ENCODE measurements around the gene SFXN3.

SFXN3 gene

GRCh38 chr10:100998991-100999741 lies 31.9 kb upstream of the SFXN3 start:
- Histone ChIP-seq H3K4me3 (ENCODE audit: low read depth, low read length) (peak overlapping the region; percentile 81), H3K27ac (peak overlapping the region; percentile 95), H3K27me3 (replicated peaks) (no peaks in the 10 kb centered on the region), H3K36me3 (replicated peaks) (peaks cover 20% of the 10 kb centered on the region)
- TF ChIP-seq, protein P1, sequence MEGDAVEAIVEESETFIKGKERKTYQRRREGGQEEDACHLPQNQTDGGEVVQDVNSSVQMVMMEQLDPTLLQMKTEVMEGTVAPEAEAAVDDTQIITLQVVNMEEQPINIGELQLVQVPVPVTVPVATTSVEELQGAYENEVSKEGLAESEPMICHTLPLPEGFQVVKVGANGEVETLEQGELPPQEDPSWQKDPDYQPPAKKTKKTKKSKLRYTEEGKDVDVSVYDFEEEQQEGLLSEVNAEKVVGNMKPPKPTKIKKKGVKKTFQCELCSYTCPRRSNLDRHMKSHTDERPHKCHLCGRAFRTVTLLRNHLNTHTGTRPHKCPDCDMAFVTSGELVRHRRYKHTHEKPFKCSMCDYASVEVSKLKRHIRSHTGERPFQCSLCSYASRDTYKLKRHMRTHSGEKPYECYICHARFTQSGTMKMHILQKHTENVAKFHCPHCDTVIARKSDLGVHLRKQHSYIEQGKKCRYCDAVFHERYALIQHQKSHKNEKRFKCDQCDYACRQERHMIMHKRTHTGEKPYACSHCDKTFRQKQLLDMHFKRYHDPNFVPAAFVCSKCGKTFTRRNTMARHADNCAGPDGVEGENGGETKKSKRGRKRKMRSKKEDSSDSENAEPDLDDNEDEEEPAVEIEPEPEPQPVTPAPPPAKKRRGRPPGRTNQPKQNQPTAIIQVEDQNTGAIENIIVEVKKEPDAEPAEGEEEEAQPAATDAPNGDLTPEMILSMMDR (IDR thresholded peaks at IDR 0.05; ENCODE audit: low read depth, low read length, missing control alignments), result peak; percentile 64
- DNase-seq, result peak; percentile 39
- in situ Hi-C loops (cut with HindIII; ENCODE audit: low pct_ligation_motif_present, low sequenced_read_pairs), result no loop called here

DNA sequence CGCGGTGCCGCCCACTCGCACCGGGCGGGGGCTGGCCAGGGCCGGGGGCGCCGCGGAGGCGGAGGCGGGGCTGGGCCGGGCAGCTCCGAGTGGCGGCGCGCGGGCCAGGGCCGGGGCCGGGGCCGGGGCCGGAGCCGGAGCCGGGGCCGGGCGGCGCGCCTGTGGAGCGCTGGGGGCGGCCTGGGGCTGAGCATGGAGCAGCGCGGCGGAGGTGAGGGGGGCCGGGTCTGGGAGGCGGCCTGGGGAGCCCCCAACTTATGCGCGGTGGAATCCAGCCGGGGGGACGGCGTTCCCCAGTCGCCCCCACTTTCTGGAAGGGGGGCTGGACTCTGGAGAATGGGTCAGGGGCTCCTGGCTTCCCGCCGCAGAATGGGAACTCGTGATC lies 31.3 kb upstream of the SFXN3 start, which contains the start of gene LZTS2:
TSS of gene LZTS2 (plus strand) at position 67 of the 385 bp plus-strand sequence. CDS start 2,731 bp downstream, outside the sequence.
- Histone ChIP-seq H3K36me3 (replicated peaks) (peaks cover 17% of the 10 kb centered on the region), H3K27me3 (replicated peaks) (no peaks in the 10 kb centered on the region), H3K27ac (peak within 1 kb of the TSS; percentile 95), H3K4me3 (ENCODE audit: low read depth, low read length) (peak within 1 kb of the TSS; percentile 81)
- in situ Hi-C loops (cut with HindIII; ENCODE audit: low pct_ligation_motif_present, low sequenced_read_pairs), result no loop called here
- TF ChIP-seq, protein P1 (IDR thresholded peaks at IDR 0.05; ENCODE audit: low read depth, low read length, missing control alignments), result no peak
- DNase-seq, result no peak

DNA sequence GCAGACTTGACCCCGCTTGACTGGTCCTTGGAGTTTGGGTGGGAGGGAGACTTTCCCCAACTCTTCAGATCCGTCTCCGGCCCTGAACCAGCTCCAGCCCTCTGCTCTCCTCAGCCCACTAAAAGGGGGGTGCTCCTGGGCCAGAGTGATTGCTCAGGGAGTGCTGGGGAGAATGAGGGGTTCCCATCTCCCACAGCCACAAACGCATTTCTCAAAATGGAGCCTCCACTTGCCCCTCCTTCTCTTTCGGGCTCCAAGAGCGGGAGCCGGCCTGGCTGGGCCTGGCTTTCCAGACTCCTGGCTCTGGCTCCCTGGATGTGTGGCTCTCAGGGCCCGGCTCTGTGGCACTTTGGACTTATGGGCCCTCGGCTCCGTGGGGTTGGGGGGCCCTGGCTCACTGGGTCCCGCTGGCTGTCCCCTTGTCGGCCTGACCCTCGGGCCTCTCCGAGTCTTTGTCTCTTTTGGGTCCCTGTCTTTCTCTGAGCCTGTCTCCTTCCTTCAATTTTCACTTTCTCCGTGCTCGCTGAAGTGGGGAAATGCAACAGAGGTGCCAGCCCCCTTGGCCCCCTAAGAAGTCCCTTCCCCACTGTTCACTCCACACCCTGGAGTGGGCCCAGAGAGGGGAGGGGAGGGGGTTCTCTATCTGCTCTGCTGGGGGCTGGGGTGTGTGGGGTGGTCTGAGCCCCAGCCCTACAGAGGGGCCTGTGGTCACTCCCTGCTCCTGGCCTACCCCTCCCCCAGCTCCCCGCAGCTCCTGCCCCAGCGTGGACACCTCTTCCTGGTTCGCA lies 30.7 kb upstream of the SFXN3 start:
- TF ChIP-seq, protein P1 (IDR thresholded peaks at IDR 0.05; ENCODE audit: low read depth, low read length, missing control alignments), result no peak
- peaks cover 19% of the 10 kb centered on the region for H3K36me3 ChIP-seq (replicated peaks)
- H3K4me3 ChIP-seq (ENCODE audit: low read depth, low read length), result peak overlapping the region; percentile 81
- H3K27ac ChIP-seq, result peak overlapping the region; percentile 95
- no peaks in the 10 kb centered on the region for H3K27me3 ChIP-seq (replicated peaks)
- DNase-seq, result no peak
- in situ Hi-C loops (cut with HindIII; ENCODE audit: low pct_ligation_motif_present, low sequenced_read_pairs), result no loop called here

DNA sequence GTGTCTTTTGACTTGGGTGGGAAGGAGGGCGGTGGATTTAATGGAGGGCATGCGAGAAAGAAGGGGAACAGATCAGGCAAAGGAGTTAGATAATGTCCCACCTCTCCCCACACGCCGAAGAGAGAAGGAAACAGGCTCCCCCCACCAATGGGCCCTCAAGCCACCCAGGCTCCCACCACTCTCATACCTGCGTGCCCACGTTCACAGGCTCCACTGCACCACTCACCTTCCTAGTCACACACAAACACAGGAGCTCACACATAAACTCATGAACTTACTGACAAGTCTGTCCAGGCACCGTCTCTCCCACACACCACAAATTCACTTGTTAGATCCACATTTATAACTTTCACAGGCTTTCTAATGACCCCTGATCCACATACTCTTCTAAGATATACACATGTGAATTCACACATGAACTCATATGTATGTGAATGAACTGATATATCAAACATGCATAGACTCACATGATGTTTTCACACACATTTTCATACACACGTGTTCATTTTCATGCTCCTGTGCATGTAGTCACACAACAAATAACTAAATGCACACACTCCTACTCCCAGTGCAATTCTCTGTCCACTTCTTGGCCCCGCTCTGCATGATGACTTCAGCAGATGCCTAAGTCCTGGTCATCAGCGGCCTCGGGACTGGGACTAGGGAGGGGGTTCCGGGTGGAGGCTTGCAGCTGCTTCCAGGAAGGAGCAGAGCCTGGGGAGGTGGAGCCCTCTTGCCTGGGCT lies 29.9 kb upstream of the SFXN3 start:
- H3K36me3 ChIP-seq (replicated peaks), result peaks cover 24% of the 10 kb centered on the region
- TF ChIP-seq, protein P1 (IDR thresholded peaks at IDR 0.05; ENCODE audit: low read depth, low read length, missing control alignments), result no peak
- in situ Hi-C loops (cut with HindIII; ENCODE audit: low pct_ligation_motif_present, low sequenced_read_pairs), result no loop called here
- H3K27ac ChIP-seq, result peak overlapping the region; percentile 95
- H3K27me3 ChIP-seq (replicated peaks), result no peaks in the 10 kb centered on the region
- peak; percentile 90 for DNase-seq
- peak overlapping the region; percentile 81 for H3K4me3 ChIP-seq (ENCODE audit: low read depth, low read length)

- Histone ChIP-seq H3K27ac (peak overlapping the region; percentile 95), H3K27me3 (replicated peaks) (no peaks in the 10 kb centered on the region), H3K4me3 (ENCODE audit: low read depth, low read length) (peak overlapping the region; percentile 81), H3K36me3 (replicated peaks) (peaks cover 30% of the 10 kb centered on the region)
- DNase-seq, result no peak
- in situ Hi-C loops (cut with HindIII; ENCODE audit: low pct_ligation_motif_present, low sequenced_read_pairs), result no loop called here
- TF ChIP-seq, protein P1 (IDR thresholded peaks at IDR 0.05; ENCODE audit: low read depth, low read length, missing control alignments), result no peak
Observed at GRCh38 chr10:101001659-101002035, 29.4 kb upstream of the SFXN3 start.

Measured in brain microvascular endothelial cell (primary cell).